GM11168 (cell line): Measurements from ENCODE around the gene BET1L.
"Not testable (repeated sequence)": the region's sequence is repeated elsewhere in the genome, so short reads cannot be mapped to it uniquely, and the experiment has no call there.

Experiments used
- in situ Hi-C: fragments of 300-500 bp; cut with MboI; formaldehyde crosslinking; loops from one replicate; pipeline ENCODE4 v1.12.0; 2022; ENCODE audit warnings: low sequenced_read_pairs; ENCODE audit not compliant: unreplicated experiment

BET1L gene

GRCh38 chr11:232783-233565 is 25.8 kb upstream of the BET1L start:
- in situ Hi-C loops, result no loop called here

DNA sequence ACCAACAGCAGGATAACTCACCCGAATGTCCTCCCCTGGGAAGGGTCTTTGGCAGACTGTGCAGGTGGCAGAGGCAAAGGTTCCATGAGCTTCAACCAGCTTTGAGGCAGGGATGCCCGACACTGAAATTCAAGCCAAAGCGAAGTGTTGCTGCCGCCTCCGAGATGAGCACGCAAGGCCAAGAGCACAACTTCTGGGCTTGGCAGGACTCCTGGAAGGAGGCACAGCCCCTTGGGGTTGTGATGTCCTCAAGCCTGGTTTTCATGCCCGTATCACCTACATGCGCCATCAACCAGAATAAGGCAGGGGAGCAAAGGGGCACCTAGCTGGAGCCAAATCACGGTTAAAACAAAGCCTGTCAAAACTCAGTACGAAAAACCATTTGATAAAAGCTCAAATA is 23.2 kb upstream of the BET1L start:
- in situ Hi-C loops, result no loop called here

DNA sequence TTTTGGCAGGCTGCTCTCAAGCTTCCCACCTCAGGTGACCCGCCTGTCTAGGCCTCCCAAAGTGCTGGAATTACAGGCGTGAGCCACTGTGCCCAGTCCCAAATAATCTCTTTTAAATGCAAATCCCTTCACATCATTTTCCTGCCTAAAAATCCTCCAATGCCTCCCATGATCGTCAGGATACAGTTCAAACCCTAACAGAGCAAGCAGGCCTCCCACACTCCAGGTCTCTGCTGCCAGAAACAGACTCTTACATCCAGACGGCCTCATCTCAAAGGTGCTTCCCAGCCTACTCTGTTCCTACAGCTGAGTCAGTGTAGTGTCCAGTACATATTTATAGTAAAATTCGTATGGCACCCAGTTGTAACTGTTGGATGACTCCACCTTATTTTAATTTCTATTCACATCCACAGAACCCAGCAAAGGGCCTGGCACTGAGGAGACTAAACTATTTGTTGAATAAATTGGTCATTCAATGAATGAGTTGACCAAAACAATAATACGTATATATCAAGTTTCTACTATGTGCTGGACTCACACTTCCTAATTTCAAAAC is 20.7 kb upstream of the BET1L start:
- in situ Hi-C loops, result no loop called here

DNA sequence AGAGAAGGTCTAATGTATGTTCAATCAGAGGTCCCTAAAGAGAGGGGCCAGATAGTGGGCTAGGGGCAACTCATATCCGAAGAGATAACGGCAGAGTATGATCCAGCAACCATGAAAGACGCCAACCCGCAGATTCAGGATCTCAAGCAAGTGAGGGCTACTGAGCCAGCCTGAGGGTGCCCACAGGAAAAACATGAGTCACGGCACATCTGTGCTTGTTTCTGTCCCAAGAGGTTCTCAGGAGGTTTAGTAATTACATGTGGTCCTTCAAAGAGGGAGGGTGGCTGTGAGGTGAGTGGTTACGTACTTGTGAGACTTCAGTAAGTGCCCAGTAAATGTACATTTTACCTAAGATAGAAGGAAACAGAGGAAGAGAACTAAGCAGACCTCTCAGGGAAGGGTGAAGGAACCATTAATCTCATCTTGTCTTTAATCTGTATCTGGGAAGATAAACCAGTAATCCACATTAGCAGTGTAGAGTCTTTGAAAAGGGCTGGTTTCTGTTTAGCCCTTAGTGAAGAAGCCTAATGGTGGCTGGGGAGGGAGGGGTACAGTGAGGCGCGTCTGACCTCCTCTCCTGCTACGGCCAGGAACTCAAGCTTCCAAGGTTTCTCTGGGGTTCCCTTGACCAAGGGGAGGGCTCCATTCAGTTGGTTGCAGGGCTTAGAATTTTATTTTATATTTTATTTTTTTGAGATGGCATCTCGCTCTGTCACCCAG is 18.7 kb upstream of the BET1L start:
- in situ Hi-C loops, result no loop called here

DNA sequence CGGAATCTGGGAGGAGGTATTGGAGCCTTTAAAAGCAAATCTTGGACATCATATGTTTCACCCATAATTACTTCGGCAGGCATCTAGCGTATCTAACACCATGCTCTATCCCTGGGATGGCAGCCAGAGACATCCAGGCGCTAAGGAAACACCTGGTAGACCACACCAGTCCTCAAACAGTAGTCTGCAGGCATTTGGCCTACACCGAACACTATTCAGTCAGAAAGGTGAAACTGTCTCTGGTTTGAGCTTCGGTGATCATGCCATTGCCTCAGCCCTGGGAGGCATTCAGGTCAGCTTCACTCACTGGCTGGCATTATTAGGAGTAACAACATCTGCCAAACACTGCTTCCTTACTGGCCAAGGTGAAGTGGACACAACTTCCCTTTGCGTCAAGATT is 17.2 kb upstream of the BET1L start:
- in situ Hi-C loops, result no loop called here

GRCh38 chr11:223884-224283 is 16.7 kb upstream of the BET1L start:
- in situ Hi-C loops, result no loop called here

GRCh38 chr11:223026-223789 is 16.0 kb upstream of the BET1L start:
- in situ Hi-C loops, result no loop called here

GRCh38 chr11:221998-222789 is 15.0 kb upstream of the BET1L start:
- in situ Hi-C loops, result no loop called here

- in situ Hi-C loops, result no loop called here
Measured at GRCh38 chr11:221539-221938, 14.3 kb upstream of the BET1L start.

DNA sequence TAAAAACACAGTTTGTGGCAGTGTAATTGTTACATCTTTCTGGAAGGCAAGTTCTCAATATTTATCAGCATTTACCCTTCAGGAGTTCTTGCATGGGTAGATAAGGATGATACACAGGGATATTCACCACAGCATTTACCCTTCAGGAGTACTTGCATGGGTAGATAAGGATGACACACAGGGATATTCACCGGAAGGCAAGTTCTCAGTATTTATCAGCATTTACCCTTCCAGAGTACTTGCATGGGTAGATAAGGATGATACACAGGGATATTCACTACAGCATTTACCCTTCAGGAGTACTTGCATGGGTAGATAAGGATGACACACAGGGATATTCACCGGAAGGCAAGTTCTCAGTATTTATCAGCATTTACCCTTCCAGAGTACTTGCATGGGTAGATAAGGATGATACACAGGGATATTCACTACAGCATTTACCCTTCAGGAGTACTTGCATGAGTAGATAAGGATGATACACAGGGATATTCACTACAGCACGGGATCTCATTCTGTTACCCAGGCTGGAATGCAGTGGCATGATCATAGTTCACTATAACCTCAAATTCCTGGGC is 13.5 kb upstream of the BET1L start:
- in situ Hi-C loops, result not testable (repeated sequence)

DNA sequence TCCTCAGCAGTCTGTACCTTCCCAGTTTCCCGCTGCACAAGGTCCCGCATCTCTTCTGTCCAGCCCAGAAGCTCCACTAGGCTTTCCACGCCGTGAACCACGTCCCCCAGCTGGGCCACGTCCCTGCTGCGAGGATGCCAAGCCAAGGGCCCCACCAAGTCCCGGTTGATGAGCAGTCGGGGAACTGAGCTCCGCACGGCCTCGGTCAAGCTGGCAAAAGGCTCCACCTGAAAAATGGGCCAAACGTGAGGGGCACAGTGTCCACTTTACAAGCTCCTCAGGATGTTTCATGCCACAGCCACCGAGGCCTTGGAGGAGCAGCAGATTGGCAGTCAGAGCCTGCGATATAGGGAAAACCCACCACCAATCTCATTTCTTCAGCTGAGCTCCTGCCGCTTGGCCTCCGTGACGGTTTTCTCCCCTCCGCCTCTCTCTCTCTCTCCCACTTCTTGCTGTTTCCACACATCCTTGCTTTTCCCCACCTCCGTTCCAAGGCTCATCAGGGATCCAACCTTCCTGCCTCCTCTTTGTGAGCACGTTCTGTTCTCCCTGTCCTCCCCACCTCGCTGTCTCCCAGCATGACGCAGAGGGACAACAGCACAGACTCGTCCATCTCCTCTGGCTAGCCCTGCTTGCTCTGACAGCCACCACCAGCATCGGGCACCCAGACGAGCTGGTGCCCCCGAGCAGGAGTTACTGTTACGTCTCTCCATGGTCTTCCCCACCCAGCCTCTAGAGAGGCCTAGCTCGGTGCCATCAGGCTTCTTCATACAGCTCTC is 11.8 kb upstream of the BET1L start:
- in situ Hi-C loops, result loop anchor here (10.0 kb wide), 1 partner anchor 546 kb away; no protein-coding TSS in a partner anchor

DNA sequence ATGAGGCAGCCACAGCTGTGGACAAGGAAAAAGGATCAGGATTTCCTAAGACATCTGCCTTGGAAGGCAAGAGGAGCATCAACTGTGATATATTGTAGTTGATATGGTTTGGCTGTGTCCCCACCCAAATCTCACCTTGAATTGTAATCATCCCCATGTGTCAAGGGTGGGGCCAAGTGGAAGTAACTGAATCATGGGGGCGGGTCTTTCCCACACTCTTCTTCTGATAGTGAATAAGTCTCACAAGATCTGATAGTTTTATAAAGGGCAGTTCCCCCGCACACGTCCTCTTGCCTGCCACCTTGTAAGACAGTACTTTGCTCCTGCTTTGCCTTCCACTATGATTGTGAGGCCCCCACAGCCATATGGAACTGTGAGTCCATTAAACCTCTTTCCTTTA is 10.5 kb upstream of the BET1L start:
- in situ Hi-C loops, result loop anchor here (10.0 kb wide), 1 partner anchor 547 kb away; no protein-coding TSS in a partner anchor

- in situ Hi-C loops, result loop anchor here (10.0 kb wide), 1 partner anchor 548 kb away; no protein-coding TSS in a partner anchor
Measured at GRCh38 chr11:216081-216974, 9.1 kb upstream of the BET1L start.

DNA sequence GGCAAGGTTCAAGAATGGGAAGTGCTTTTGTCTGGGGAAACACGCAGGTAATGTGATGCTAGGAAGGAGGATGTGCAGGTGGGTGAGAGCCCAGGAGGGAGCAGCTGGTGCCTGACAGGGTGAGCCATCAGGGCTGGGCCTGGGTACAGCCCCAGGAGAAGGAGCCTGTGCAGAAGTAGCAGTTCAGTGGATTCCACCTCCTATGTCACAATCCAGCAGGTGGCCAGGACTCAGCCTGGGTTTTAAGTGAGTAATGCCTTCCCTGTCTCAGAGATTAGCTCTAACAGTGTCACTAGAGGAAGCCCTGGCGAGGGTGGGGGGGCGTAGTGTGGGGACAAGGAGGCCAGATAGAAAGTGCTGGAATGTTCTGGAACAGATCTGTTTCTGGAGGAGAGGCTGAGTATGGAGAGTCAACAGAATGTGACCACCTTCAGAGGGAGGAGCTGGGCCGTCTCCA is 8.4 kb upstream of the BET1L start:
- in situ Hi-C loops, result loop anchor here (10.0 kb wide), 1 partner anchor 549 kb away; no protein-coding TSS in a partner anchor

DNA sequence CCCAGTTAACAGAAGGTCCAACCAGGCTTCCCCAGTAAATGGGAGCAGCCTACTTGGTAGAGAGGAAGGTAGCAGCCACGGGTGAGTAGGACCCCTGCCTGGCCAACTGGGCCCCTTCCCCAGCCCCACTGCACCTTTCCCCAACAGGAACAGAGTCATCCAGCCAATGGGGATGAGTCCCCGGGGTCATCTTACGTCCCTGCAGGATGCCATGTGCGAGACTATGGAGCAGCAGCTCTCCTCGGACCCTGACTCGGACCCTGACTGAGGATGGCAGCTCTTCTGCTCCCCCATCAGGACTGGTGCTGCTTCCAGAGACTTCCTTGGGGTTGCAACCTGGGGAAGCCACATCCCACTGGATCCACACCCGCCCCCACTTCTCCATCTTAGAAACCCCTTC is 6.9 kb upstream of the BET1L start:
- in situ Hi-C loops, result loop anchor here (10.0 kb wide), 1 partner anchor 551 kb away; no protein-coding TSS in a partner anchor

GRCh38 chr11:213111-213510 is 5.9 kb upstream of the BET1L start:
- in situ Hi-C loops, result loop anchor here (10.0 kb wide), 1 partner anchor 552 kb away; no protein-coding TSS in a partner anchor
